Neural progenitor cell (in vitro differentiated cells): ENCODE data around the gene FLVCR2.

Experiments
- CTCF ChIP-seq: fragments of 200-600 bp; sonication (generic); IDR thresholded peaks from 2 replicates; pipeline ENCODE4 v1.5.1; 2017; ENCODE audit warnings: antibody characterized with exemption, mild to moderate bottlenecking
- EZH2 ChIP-seq: fragments of 200-600 bp; sonication (generic); IDR thresholded peaks from 2 replicates; pipeline ENCODE4 v1.6.1; 2017; ENCODE audit warnings: antibody characterized with exemption, mild to moderate bottlenecking, moderate library complexity

- no peak for TF ChIP-seq CTCF
- TF ChIP-seq EZH2, result no peak
Observed at GRCh38 chr14:75566321-75566720, 12.1 kb upstream of the FLVCR2 start.
